HG03442 (cell line): ENCODE measurements around the gene TMEM229B.

Experiments used
- ATAC-seq: cut with Tn5 transposase; IDR thresholded peaks from one replicate; pipeline ENCODE4 v1.9.1; 2021; ENCODE audit warnings: mild to moderate bottlenecking, moderate library complexity; ENCODE audit not compliant: unreplicated experiment

The TMEM229B gene

GRCh38 chr14:67487937-67488893 is at the start of gene TMEM229B:
Gene TMEM229B, minus strand, starts transcription at chr14:67488721. Its CDS starts 14,798 bp downstream, at chr14:67473923.
- ATAC-seq: peak; percentile 89

- no peak for ATAC-seq
Observed at GRCh38 chr14:67537736-67538135, 49.2 kb upstream of the TMEM229B start.

- ATAC-seq: no peak
Observed at GRCh38 chr14:67536087-67536486, 47.6 kb upstream of the TMEM229B start.

- ATAC-seq: no peak
Observed at GRCh38 chr14:67533754-67534085, 45.2 kb upstream of the TMEM229B start.

- ATAC-seq: no peak
Observed at GRCh38 chr14:67532998-67533753, 44.7 kb upstream of the TMEM229B start, which contains the start of gene PLEKHH1. Gene PLEKHH1, plus strand, starts transcription at chr14:67533290. Its CDS starts 8,578 bp downstream, at chr14:67541868.

GRCh38 chr14:67532606-67532997 is 44.1 kb upstream of the TMEM229B start:
- no peak for ATAC-seq

GRCh38 chr14:67529947-67530935 is 41.7 kb upstream of the TMEM229B start:
- no peak for ATAC-seq

- no peak for ATAC-seq
Observed at GRCh38 chr14:67528276-67528675, 39.8 kb upstream of the TMEM229B start.

GRCh38 chr14:67527756-67528155 is 39.2 kb upstream of the TMEM229B start:
- ATAC-seq: no peak

- no peak for ATAC-seq
Observed at GRCh38 chr14:67526676-67527459, 38.3 kb upstream of the TMEM229B start.

- ATAC-seq: no peak
Observed at GRCh38 chr14:67526181-67526580, 37.7 kb upstream of the TMEM229B start.

- ATAC-seq: no peak
Observed at GRCh38 chr14:67525389-67525788, 36.9 kb upstream of the TMEM229B start.

GRCh38 chr14:67524634-67524963 is 36.1 kb upstream of the TMEM229B start:
- ATAC-seq: no peak

- no peak for ATAC-seq
Observed at GRCh38 chr14:67523764-67524633, 35.5 kb upstream of the TMEM229B start.

- ATAC-seq: no peak
Observed at GRCh38 chr14:67522270-67522669, 33.7 kb upstream of the TMEM229B start.

GRCh38 chr14:67520482-67520881 is 32.0 kb upstream of the TMEM229B start:
- no peak for ATAC-seq

GRCh38 chr14:67519406-67519805 is 30.9 kb upstream of the TMEM229B start:
- no peak for ATAC-seq

- ATAC-seq: no peak
Observed at GRCh38 chr14:67517083-67517482, 28.6 kb upstream of the TMEM229B start.

GRCh38 chr14:67516676-67517075 is 28.2 kb upstream of the TMEM229B start:
- ATAC-seq: no peak
